Fibroblast of the conjunctiva (primary cell): ENCODE results near the gene MCUB.

ENCODE experiments used
- DNase-seq: peaks from one replicate; pipeline ENCODE4 v3.0.0-alpha.2; 2010; ENCODE audit warnings: low read depth

The MCUB gene

GRCh38 chr4:109729718-109730618 lies 169.9 kb downstream of the MCUB start, which contains the start of gene PLA2G12A:
Gene PLA2G12A (minus strand): TSS chr4:109730070. CDS start chr4:109729809, 261 bp downstream.
- DNase-seq: peak; percentile 28

- DNase-seq: no peak
These were observed 170.8 kb downstream of the MCUB start for GRCh38 chr4:109730619-109731545.

- DNase-seq: no peak
These were observed 173.7 kb downstream of the MCUB start for GRCh38 chr4:109733728-109734127.

GRCh38 chr4:109735566-109736365 lies 175.7 kb downstream of the MCUB start:
- DNase-seq: no peak
